ENCODE data around the gene POLR1C.

DNA sequence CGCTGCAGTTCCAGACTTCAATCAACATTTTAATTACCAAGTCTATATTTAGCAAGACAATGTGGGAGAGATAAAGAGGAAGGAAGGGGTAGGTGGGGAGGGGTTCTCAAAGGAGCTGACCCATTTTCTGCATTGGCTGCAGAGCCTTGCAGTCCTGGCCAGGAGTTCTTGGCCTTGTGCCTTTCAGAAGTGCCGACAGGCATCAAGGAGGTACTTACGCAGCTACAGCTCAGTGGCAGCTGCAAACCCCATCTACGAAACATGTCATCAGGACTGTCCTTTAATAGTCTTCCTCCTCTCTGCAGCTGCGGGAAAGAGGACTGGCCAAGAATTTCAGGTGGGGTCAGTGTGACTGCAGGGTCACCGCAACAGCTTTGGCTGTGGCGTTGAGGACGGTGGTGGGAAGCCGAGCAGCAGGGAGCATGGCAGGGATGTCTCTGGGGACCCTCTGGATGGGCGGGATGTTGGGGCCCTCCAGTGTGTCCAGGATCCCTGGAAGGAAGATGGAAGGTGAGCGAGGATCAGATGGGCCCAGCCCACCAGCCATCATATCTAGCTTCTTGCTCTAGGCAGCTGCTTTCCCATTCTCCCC is 5.0 kb upstream of the POLR1C start:
- TF ChIP-seq, protein P1, sequence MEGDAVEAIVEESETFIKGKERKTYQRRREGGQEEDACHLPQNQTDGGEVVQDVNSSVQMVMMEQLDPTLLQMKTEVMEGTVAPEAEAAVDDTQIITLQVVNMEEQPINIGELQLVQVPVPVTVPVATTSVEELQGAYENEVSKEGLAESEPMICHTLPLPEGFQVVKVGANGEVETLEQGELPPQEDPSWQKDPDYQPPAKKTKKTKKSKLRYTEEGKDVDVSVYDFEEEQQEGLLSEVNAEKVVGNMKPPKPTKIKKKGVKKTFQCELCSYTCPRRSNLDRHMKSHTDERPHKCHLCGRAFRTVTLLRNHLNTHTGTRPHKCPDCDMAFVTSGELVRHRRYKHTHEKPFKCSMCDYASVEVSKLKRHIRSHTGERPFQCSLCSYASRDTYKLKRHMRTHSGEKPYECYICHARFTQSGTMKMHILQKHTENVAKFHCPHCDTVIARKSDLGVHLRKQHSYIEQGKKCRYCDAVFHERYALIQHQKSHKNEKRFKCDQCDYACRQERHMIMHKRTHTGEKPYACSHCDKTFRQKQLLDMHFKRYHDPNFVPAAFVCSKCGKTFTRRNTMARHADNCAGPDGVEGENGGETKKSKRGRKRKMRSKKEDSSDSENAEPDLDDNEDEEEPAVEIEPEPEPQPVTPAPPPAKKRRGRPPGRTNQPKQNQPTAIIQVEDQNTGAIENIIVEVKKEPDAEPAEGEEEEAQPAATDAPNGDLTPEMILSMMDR (tag by site-specific recombination; IDR thresholded peaks at IDR 0.05), result no peak
- TF ChIP-seq ZNF514 (tag by site-specific recombination; IDR thresholded peaks at IDR 0.05), result no peak
- no peak for TF ChIP-seq ZNF76 (tag by site-specific recombination; IDR thresholded peaks at IDR 0.05; ENCODE audit: borderline replicate concordance, low read depth)
- TF ChIP-seq, protein P2, sequence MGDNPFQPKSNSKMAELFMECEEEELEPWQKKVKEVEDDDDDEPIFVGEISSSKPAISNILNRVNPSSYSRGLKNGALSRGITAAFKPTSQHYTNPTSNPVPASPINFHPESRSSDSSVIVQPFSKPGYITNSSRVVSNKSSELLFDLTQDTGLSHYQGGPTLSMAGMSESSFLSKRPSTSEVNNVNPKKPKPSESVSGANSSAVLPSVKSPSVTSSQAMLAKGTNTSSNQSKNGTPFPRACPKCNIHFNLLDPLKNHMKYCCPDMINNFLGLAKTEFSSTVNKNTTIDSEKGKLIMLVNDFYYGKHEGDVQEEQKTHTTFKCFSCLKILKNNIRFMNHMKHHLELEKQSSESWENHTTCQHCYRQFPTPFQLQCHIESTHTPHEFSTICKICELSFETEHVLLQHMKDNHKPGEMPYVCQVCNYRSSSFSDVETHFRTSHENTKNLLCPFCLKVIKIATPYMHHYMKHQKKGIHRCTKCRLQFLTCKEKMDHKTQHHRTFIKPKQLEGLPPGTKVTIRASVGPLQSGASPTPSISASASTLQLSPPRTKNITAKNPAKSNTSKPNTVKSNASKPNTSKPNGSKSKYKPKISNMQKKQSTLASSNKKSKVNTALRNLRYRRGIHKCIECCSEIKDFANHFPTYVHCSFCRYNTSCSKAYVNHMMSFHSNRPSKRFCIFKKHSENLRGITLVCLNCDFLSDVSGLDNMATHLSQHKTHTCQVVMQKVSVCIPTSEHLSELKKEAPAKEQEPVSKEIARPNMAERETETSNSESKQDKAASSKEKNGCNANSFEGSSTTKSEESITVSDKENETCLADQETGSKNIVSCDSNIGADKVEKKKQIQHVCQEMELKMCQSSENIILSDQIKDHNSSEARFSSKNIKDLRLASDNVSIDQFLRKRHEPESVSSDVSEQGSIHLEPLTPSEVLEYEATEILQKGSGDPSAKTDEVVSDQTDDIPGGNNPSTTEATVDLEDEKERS (tag by site-specific recombination; IDR thresholded peaks at IDR 0.05), result no peak
- TF ChIP-seq, protein P3, sequence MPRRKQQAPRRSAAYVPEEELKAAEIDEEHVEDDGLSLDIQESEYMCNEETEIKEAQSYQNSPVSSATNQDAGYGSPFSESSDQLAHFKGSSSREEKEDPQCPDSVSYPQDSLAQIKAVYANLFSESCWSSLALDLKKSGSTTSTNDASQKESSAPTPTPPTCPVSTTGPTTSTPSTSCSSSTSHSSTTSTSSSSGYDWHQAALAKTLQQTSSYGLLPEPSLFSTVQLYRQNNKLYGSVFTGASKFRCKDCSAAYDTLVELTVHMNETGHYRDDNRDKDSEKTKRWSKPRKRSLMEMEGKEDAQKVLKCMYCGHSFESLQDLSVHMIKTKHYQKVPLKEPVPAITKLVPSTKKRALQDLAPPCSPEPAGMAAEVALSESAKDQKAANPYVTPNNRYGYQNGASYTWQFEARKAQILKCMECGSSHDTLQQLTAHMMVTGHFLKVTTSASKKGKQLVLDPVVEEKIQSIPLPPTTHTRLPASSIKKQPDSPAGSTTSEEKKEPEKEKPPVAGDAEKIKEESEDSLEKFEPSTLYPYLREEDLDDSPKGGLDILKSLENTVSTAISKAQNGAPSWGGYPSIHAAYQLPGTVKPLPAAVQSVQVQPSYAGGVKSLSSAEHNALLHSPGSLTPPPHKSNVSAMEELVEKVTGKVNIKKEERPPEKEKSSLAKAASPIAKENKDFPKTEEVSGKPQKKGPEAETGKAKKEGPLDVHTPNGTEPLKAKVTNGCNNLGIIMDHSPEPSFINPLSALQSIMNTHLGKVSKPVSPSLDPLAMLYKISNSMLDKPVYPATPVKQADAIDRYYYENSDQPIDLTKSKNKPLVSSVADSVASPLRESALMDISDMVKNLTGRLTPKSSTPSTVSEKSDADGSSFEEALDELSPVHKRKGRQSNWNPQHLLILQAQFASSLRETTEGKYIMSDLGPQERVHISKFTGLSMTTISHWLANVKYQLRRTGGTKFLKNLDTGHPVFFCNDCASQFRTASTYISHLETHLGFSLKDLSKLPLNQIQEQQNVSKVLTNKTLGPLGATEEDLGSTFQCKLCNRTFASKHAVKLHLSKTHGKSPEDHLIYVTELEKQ (tag by site-specific recombination; IDR thresholded peaks at IDR 0.05; ENCODE audit: borderline replicate concordance), result no peak
- no peak for TF ChIP-seq SCRT1 (tag by site-specific recombination; IDR thresholded peaks at IDR 0.05; ENCODE audit: borderline replicate concordance)
- no peak for TF ChIP-seq MYNN (tag by site-specific recombination; IDR thresholded peaks at IDR 0.05; ENCODE audit: borderline replicate concordance)
- TF ChIP-seq, protein P4, sequence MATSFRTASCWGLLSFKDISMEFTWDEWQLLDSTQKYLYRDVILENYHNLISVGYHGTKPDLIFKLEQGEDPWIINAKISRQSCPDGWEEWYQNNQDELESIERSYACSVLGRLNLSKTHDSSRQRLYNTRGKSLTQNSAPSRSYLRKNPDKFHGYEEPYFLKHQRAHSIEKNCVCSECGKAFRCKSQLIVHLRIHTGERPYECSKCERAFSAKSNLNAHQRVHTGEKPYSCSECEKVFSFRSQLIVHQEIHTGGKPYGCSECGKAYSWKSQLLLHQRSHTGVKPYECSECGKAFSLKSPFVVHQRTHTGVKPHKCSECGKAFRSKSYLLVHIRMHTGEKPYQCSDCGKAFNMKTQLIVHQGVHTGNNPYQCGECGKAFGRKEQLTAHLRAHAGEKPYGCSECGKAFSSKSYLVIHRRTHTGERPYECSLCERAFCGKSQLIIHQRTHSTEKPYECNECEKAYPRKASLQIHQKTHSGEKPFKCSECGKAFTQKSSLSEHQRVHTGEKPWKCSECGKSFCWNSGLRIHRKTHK (tag by site-specific recombination; IDR thresholded peaks at IDR 0.05), result no peak
- TF ChIP-seq EGR2 (tag by site-specific recombination; IDR thresholded peaks at IDR 0.05; ENCODE audit: low read depth), result no peak
- no peak for TF ChIP-seq REPIN1 (tag by site-specific recombination; IDR thresholded peaks at IDR 0.05; ENCODE audit: low read depth)
- no peak for TF ChIP-seq ZNF24 (tag by site-specific recombination; IDR thresholded peaks at IDR 0.05)
